ENCODE measurements around the gene GLOD5.

GLOD5 gene

DNA sequence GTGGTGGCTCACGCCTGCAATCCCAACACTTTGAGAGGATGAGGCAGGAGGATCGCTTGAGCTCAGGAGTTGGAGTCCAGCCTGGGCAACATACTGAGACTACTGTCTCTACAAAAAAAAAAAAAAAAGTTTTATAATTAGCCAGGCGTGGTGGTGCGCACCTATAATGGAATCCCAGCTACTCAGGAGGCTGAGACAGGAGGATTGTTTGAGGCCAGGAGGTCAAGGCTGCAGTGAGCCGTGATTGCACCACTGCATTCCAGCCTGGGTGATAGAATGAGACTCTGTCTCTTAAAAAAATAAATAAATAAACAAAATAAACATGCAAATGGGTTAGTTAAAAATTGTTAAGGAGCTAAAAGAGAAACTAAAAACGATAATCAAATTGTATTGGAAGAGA is 7.7 kb downstream of the GLOD5 start:
- DNase-seq = no peak

DNA sequence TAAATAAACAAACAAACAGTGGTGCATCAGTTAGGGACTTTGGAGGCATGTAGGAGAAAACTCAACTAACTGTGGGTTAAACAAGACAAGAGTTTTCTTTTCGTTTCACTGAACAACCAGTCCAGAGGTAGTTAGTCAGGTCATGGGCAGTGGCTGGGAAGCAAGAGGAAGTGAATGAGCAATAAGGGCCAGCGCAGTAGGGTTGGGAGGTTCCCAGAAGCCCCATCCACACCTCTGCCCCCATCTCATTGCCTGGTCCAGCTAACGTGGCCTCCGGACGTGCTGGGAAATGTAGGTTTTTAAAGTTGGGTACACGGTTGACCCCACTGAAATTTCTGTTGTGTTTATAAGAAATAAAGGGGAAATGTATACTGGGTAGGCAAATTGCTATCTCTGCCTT is 8.7 kb downstream of the GLOD5 start:
- no peak for DNase-seq

DNA sequence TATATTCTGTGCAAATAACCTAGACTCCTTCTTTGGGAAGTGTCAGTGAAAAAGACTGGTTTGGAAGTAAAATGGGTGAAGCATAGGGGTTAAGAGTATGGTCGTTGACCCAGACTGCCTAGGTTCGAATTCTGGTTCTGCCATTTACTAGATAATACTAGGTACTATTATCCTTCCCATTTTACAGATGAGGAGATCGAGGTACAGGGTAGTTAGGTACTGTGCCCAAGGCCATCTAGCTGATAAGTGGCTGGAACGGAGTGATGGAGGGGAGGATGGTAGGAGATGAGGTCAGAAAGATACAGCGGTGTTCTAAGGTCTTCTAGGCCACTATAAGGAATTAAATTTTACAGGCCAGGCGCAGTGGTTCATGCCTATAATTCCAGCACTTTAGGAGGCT is 11.1 kb downstream of the GLOD5 start:
- no peak for DNase-seq

DNA sequence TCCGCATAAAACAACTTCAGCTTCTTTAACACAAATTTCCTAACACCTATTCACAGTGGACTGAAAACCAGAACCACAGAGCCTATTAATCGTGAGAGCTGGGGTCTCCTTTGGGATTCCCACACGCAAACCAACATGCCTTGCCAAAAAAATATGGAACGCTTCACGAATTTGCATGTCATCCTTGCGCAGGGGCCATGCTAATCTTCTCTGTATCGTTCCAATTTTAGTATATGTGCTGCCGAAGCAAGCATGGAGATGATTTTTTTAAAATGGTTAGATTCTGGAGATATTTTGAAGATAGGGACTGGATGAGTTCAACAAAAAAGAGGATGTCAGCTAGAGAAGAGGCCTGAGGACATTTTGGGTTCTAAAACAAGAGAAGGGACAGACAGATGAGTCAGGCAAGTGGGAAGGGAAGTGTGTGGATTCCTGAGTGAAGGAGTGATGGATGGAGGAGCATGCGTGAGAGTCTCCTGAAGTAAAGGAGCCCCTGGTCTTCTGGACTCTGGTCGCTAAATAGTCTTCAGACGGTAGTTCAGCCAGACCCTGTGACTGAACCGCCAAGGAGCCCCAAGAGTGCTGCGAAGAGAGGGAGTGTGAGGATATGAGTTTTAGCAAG is 15.4 kb downstream of the GLOD5 start:
- no peak for DNase-seq

DNA sequence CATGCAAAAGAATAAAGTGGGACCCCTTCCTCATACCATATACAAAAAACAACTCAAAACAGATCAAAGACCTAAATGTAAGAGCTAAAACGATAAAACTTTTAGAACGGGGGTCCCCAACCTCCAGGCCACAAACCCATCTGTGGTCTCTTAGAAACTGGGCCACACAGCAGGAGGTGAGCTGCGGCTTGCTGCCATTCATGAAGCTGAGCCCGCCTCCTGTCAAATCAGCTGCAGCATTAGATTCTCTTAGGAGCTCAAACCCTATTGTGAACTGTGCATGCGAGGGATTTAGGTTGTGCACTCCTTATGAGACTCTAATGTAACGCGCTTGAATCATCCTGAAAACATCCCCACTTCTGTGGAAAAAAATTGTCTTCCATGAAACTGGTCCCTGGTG is 17.9 kb downstream of the GLOD5 start:
- no peak for DNase-seq

DNA sequence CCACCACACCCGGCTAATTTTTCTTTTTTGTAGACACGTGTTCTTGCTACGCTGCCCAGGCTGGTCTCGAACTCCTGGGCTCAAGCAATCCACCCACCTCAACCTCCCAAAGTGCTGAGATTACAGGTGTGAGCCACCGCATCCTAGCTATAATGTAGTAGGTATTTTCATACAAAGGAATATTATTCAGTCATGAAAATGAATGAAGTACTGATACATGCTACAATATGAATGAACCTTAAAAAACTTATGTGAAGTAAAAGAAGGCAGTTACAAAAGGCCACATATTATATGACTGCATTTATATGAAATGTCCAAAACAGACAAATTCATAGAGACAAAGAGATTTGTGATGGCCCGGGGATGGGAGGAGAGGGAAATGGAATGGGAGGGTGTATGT is 20.2 kb downstream of the GLOD5 start:
- DNase-seq = no peak

DNA sequence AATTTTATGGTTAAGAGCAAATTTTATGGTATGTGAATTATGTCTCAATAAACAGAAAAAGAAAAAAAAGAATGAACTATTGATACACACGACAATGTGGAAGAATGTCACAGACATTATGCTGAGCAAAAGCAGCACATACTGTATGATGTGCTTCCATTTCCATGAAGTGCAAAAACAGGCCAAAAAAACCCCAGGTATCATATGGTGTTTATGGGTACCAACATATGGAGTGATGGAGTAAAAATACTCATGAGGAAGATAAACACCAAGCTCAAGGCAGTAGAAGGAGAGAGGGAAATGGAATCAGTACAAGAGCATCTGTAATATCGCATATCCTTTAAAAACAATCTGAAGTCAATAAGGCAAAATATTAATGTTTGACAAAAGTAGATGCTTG is 20.7 kb downstream of the GLOD5 start:
- DNase-seq = no peak

DNA sequence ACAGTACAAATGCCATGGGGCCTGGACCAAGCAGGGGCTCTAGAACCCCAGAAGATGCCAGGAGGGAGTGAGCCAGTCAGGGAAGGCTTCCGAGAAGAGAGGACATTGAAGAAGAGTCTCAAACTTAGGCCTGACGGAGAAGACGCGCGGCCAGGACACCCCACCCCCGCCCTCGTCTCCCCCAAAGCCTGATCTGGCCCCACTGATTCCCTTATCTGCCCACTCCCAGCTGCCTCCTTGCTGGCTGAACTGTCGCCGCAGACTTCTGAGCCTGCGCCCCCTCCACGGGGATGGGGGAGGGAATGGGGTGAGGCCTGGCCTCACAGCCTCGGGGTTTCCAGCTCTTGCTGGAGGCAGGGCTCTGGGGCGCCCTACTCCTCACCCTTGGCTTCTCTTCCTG is 21.2 kb downstream of the GLOD5 start:
- no peak for DNase-seq

DNA sequence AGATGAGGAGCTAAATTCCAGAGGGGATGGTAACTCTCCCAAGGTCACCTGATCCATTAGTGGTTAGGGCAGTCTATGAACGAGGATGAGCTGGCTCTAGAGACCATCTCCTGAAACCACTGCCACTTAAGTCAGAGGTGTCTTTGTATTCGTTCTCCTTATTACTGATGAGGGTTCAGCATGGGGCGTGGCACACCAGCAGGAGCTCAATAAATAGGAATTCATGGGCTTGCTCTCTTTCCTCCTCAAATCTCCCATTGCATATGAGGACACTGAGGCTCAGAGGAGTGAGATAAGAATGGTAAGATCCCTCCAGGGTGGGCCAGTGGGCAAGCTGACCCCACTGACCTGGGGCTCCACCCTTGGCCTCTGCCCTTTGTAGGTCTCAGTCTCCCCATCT is 23.2 kb downstream of the GLOD5 start:
- no peak for DNase-seq

DNA sequence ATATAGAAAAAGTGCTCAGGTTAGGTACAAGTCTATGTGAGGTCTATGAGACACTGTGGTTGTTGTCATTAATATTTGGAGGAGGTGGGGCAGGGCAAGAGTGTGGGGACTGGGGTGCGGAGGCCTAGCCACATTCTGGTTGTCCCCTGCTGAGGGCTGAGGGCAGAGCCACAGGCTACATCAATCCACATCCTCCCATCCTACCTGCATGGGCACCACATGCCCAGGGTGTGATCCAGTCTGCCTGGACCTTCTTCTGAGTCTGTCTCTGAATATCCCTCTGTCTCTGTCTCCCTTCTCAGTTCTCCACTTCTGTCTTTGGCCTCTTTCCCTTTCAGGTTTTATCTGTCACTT is 23.6 kb downstream of the GLOD5 start:
- no peak for DNase-seq

DNA sequence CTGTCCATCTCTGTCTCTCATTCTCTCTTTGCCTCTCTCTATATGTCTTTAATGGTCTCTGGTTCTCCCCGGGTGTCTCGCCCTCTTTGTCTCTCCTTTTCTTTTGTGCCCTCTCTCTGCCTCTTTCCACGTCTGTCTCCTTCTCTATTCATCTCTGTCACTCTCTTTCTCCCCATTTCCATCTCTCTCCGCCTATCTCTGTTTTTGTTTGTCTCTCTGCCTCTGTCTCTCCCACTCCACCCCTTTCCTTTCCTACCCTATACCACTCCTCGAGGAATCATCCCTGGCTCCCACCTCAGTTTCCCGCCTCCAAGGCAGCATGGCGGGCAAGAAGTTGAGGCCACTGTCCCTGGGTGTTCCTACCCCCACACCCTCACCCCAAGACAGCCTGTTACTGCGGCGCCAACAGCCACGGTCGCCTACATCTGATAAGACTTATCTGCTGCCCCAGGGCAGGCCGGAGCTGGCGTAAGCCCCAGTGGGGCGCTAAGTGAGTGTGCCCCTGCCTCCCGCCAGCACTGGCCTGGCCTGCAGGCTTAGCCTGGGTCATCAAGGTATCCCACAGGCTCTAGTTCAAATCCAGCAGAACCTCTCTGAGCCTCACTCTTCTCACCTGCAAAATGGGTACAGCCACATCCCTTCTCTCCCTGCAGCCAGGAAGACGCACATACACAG is 24.1 kb downstream of the GLOD5 start:
- DNase-seq = no peak

DNA sequence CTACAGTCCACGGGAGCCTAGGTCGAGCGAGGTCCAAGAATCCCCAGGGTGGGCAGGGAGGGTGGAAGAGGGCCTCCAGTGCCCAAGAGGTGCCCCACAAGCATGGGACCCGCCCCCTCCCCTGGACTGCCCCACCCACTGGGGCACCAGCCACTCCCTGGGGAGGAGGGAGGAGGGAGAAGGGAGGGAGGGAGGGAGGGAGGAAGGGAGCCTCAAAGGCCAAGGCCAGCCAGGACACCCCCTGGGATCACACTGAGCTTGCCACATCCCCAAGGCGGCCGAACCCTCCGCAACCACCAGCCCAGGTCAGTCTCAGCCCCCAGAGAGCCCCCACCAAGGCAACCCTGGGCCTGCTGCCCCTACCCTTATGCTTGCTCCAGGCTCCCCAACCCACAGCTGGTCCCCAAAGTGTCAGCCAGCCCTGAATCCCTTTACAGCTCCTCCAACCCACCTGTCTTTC is 24.8 kb downstream of the GLOD5 start, which contains the start of gene GATA1:
Gene GATA1 (plus strand): TSS at position 250 of the 460 bp plus-strand sequence. CDS start 4,520 bp downstream, outside the sequence.
- no peak for DNase-seq

DNA sequence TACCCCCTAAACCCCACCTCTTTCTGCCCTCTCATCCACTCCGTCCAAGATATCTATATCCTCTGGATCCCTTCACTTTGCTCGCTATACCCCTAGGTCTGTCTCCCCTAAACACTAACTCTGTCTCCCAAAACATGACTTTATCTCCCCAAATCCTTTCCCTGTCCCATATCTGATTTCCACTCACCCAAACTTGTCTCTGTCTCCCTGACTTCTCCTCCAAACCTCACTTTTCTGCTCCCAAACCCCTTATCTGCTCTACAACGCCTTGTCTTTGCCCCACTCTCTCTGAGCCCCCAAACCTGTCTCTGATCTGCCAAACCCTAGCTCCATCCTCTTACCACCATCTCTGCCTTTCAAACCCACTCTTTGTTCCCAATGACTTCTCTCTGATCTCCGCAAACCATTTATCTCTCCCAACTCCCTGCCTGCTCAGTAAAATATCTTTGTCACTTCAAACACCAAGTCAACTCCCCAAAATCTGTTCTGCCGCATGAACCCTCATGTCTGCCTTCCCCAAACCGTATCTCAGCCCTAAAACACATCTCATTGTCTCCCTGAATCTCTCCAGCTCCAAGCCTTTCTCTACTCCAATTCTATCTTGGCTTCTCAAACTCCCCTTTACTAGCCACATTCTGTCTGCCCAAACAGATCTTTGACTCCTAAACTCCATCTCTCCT is 25.4 kb downstream of the GLOD5 start:
- no peak for DNase-seq

DNA sequence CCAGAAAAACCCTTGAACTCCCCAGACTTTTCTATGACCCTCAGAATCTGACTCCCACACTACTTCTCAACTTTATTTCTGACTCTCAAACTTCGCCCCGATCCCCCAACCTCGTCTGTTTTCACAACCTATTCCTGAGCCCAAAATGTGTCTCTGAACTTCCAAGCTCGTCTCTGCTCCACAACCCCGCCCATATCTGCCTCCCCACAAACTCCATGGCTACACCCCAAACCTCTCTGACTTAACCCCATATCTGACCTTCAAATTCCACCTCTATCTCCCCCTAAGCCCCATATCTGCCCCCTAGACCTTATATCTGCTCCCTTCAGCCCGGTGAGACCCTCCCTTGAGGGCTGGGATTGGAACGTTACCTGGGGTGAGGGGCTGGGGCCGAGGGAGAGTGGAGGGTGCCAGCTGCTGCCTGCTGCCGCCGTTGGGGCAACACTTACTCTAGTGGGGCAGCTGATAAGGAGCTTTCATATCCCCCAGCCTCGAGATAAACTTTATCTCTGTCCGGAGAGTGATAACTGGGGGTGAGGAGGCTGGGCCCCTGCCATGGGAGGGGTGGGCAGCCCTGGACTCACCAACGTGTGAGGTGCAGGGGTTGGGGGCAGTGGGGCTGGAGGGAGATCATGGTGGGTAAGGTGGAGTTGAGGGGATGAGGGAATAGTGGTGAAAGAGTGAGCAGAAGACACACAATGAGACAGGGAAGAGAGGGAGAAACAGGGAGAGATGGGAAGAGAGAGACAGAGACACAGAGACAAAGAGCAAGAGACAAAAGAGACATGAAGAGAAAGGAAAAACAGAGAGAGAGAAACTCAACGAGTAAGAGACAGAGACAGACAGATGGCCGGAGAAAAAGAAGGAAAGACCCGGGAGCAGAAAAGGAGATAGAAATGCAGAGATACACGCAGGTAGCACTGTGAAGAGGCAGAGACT is 26.2 kb downstream of the GLOD5 start:
- DNase-seq = no peak

DNA sequence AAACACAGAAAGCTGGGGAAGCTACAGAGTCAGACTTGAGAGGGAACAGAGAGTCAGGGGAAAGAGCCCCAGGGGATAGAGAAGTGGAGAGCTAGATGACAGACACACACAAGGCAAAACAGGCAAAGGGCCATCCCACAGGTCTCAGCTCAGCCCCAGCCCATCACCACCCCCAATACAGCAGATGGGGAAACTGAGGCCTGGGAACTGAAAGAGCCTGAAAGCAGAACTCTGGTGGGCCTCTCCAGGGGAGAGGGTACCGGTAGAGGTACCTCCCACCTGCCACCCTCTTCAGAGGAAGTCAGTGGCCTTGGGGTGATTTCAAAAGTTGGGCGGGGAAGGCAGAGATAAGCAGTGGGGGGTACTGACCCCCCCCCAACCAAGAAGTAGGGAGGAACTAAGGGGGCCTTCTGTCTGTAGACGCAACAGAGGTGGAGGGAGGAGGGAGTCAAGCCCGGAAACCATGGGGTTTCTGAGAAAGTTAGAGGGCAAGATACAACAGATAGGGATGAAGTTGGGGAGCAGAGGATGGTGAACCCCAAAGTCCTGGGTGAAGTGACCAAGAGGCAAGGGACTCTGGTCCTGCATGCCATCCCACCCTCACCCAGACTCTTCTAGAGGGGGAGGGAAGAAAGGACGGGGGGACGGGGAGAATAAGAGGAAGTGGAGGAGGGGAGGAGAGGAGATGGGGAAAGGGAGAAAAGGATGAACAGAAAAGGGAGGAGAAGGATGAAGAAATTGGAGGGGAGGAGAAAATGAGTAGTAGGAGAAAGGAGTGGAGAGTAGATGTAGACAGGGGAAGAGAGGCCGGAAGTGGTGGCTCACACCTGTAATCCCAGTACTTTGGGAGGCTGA is 28.0 kb downstream of the GLOD5 start:
- no peak for DNase-seq

DNA sequence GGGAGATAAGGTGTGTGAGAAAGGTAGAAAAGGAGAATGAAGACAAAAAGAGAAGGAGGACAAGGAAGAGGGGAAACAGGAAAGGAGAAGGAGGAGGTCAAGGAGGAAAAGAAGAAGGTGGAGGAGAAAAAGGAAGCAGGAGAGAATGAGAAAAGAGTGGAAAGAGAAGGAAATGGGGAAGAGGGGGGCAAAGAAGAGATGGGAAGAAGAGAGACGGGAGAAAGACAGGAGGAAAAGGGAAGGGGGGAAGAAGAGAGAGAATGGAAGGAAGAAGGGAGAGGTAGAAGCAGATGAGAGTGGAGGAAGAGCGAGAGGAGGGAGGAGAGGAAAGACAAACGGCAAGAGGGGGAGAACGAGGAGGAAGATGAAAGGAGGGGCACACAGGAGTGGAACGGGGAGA is 28.9 kb downstream of the GLOD5 start:
- no peak for DNase-seq

DNA sequence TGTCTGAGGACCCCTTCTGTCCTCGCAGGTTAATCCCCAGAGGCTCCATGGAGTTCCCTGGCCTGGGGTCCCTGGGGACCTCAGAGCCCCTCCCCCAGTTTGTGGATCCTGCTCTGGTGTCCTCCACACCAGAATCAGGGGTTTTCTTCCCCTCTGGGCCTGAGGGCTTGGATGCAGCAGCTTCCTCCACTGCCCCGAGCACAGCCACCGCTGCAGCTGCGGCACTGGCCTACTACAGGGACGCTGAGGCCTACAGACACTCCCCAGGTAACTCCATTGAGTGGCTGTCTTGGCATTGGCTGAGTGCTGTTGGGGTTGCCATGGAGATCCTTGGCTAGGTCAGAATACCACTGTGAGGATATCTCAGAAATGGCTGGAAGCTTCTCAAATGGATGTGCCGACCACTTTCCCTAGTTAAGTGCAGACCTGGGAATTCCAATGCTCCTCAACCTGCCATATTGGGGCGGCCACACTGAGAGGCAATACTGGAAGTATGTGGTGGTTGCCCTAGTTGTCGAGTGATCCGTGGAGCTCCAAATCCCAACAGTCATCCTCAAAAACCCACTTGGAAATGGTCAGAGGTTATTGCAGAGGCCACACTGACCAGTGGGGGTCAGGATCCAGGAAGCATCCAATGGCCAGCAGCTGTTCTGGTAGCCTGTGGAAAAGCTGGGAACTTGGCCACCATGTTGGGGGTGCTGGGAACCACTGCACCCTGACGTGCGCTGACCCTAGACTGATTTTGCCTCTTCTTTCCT is 29.7 kb downstream of the GLOD5 start:
- no peak for DNase-seq

DNA sequence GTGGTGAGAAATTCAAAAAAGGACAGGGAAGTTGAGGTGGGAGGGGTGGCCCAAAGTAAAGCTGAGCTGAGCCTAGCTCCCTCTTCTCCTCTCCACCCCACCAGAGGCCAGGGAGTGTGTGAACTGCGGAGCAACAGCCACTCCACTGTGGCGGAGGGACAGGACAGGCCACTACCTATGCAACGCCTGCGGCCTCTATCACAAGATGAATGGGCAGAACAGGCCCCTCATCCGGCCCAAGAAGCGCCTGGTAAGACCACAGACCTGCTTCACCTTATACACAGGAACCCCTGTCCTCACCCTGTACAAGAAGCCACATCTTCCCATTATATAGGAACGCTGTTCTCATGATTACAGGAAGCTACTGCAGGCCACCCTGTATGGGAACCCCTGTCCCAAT is 30.7 kb downstream of the GLOD5 start:
- no peak for DNase-seq

DNA sequence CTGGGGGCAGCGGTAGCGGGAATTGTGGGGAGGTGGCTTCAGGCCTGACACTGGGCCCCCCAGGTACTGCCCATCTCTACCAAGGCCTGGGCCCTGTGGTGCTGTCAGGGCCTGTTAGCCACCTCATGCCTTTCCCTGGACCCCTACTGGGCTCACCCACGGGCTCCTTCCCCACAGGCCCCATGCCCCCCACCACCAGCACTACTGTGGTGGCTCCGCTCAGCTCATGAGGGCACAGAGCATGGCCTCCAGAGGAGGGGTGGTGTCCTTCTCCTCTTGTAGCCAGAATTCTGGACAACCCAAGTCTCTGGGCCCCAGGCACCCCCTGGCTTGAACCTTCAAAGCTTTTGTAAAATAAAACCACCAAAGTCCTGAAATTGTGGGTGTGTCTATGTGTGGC is 32.4 kb downstream of the GLOD5 start:
- no peak for DNase-seq

DNA sequence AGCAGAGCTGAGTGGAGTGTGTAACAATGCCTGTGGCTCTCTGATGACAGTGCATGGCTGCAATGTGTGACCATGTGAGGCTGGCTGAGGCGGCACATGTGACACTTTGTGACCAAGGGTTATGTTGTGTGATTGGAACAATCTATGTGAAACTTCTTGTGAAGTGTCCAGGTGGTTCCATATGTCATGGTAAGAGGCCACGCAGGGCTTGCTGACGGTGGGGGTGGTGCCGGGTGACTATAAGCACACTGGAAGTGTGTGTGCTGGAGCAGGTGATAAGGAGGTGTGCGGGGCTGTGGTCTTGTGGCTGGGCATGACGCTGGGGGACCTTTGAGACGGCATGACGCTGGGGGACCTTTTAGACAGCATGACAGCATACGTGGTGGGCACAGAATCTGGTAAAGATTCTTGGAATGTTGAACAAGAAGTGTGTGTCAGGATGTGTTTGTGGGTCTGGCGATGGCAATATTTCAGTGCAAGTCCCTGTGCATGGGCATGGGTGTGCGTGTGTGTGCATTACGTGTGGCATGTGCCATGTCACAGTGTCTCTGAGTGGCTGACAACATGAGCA is 32.9 kb downstream of the GLOD5 start:
- DNase-seq = no peak

DNA sequence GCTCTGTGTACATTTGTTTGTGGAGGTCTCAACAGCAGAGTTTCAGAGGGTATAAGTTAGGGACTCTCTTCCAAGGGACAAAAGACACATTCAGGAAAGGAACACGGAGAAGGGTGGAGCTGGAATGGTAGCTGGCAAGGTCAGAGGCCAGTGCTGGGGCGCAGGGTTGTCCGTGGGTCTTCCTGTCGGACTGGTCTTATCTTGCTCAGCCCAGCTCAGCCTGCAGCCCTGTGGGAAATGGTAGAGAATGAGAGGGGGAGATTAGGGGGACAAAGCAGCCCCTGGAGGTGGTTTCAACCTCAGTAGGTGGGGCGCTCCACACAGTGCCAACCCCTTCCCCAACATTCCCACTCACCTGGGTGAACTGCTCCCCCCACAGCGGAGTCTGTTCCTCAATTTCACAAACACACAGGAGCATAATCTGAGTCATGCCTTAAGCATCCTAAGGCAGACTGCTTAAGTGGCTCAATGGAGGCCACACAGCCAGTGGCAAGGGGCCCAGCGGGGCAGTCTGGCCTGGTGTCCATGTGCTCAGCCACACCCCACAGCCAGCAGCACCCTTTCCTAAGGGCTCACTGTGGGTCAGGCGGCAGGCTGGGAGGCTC is 33.5 kb downstream of the GLOD5 start:
- DNase-seq = no peak
